ENCODE data around the gene TNPO1. TPM values are rescaled to one million over a fixed set of nuclear protein-coding genes. Genes with fewer than 3 reads are reported as not detected.

TNPO1 gene
- total and polyA plus RNA-seq, 2 of the 8 experiments (the other 6 are each of a cell fraction or from before 2014, with no cell fraction given), result 38.5 to 211 TPM

GRCh38 chr5:72955768-72956323 is 139.4 kb downstream of the TNPO1 start, which contains the start of gene FCHO2 (continued):
- TF ChIP-seq POLR2A (IDR thresholded peaks at IDR 0.05; ENCODE audit: control extremely low read depth in 1 of 2, low read depth in 2 of 2, low read length in 2 of 2), result peak in 1 of 2 experiments; percentile 74; a peak in 1 of 3 replicates
- peak; percentile 96 for TF ChIP-seq ASH2L (IDR thresholded peaks at IDR 0.05; ENCODE audit: low read length)
- peak; percentile 61 for TF ChIP-seq NRF1 (IDR thresholded peaks at IDR 0.05; ENCODE audit: low read depth, low read length)
- TF ChIP-seq POU5F1 (IDR thresholded peaks at IDR 0.05; ENCODE audit: low read depth, low read length), result no peak
- TF ChIP-seq POLR2AphosphoS5 (IDR thresholded peaks at IDR 0.05; ENCODE audit: low read depth, low read length), result peak; percentile 50; the same call in 1 of the 2 replicates
- TF ChIP-seq TAF1 (IDR thresholded peaks at IDR 0.05; ENCODE audit: low read depth, low read length), result peak; percentile 72
- TF ChIP-seq PHF8 (conservative IDR thresholded peaks at IDR 0.05; ENCODE audit: low read depth, low read length), result 0 out of 2 replicates have a peak, but pooled peaks have one; percentile 50
- peak; percentile 67 to 77 for TF ChIP-seq RAD21 (IDR thresholded peaks at IDR 0.05 in 1 of 2, conservative IDR thresholded peaks at IDR 0.05 in 1 of 2; ENCODE audit: low read depth in 2 of 2, low read length in 2 of 2)
- peak in 1 of 2 experiments; percentile 17; a peak in 1 of 3 replicates for TF ChIP-seq EP300 (IDR thresholded peaks at IDR 0.05; ENCODE audit: borderline replicate concordance in 1 of 2, low read depth in 2 of 2, low read length in 2 of 2)

Data from H1 (cell line).